ENCODE measurements around the gene WNT7A.
"Not testable (repeated sequence)": the region's sequence is repeated elsewhere in the genome, so short reads cannot be mapped to it uniquely, and the experiment has no call there.

The WNT7A gene

GRCh38 chr3:13865106-13865505 is 14.8 kb downstream of the WNT7A start:
- DNase-seq, result no peak

GRCh38 chr3:13863965-13864595 is 15.8 kb downstream of the WNT7A start:
- no peak for DNase-seq

- no peak for DNase-seq
These were observed 16.4 kb downstream of the WNT7A start for GRCh38 chr3:13863382-13863952.

GRCh38 chr3:13861461-13861860 is 18.4 kb downstream of the WNT7A start:
- DNase-seq, result no peak

- no peak for DNase-seq
These were observed 19.9 kb downstream of the WNT7A start for GRCh38 chr3:13860001-13860400.

GRCh38 chr3:13858768-13859520 is 20.9 kb downstream of the WNT7A start:
- DNase-seq, result no peak

GRCh38 chr3:13857702-13858380 is 22.0 kb downstream of the WNT7A start:
- no peak for DNase-seq

- DNase-seq, result not testable (repeated sequence)
These were observed 23.2 kb downstream of the WNT7A start for GRCh38 chr3:13856628-13857027.

- DNase-seq, result no peak
These were observed 23.9 kb downstream of the WNT7A start for GRCh38 chr3:13856006-13856405.

- DNase-seq, result no peak
These were observed 25.4 kb downstream of the WNT7A start for GRCh38 chr3:13854492-13854891.

- DNase-seq, result no peak
These were observed 25.9 kb downstream of the WNT7A start for GRCh38 chr3:13853978-13854296.

GRCh38 chr3:13853256-13853977 is 26.5 kb downstream of the WNT7A start:
- no peak for DNase-seq

GRCh38 chr3:13852638-13853009 is 27.2 kb downstream of the WNT7A start:
- no peak for DNase-seq

- DNase-seq, result no peak
These were observed 27.8 kb downstream of the WNT7A start for GRCh38 chr3:13851997-13852637.

GRCh38 chr3:13851091-13851849 is 28.6 kb downstream of the WNT7A start:
- no peak for DNase-seq

- no peak for DNase-seq
These were observed 29.5 kb downstream of the WNT7A start for GRCh38 chr3:13850161-13850945.

GRCh38 chr3:13849018-13849417 is 30.9 kb downstream of the WNT7A start:
- no peak for DNase-seq

GRCh38 chr3:13846716-13847570 is 32.9 kb downstream of the WNT7A start:
- DNase-seq, result no peak

- no peak for DNase-seq
These were observed 33.6 kb downstream of the WNT7A start for GRCh38 chr3:13846238-13846637.

GRCh38 chr3:13845806-13846205 is 34.1 kb downstream of the WNT7A start:
- DNase-seq, result no peak
